Measurements from ENCODE around the gene S100A16.

Gene S100A16

DNA sequence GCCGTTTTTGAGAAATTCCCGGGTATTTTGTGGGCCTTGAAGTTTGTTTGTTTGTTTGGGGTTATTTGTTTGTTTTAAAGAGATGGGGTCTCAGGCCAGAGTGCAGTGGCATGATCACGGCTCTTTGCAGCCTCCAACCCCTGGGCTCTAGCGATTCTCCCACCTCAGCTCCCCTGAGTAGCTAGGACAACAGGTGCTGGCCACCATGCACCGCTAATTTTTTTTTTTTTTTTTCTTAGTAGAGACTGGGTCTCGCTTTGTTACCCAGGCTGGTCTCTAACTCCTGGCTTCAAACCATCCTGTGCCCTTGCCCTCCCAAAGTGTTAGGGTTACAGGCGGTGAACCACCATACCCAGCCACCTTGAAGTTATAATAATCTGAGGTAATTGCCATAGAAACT, 22.9 kb upstream of the S100A16 start:
- DNase-seq, result no peak

DNA sequence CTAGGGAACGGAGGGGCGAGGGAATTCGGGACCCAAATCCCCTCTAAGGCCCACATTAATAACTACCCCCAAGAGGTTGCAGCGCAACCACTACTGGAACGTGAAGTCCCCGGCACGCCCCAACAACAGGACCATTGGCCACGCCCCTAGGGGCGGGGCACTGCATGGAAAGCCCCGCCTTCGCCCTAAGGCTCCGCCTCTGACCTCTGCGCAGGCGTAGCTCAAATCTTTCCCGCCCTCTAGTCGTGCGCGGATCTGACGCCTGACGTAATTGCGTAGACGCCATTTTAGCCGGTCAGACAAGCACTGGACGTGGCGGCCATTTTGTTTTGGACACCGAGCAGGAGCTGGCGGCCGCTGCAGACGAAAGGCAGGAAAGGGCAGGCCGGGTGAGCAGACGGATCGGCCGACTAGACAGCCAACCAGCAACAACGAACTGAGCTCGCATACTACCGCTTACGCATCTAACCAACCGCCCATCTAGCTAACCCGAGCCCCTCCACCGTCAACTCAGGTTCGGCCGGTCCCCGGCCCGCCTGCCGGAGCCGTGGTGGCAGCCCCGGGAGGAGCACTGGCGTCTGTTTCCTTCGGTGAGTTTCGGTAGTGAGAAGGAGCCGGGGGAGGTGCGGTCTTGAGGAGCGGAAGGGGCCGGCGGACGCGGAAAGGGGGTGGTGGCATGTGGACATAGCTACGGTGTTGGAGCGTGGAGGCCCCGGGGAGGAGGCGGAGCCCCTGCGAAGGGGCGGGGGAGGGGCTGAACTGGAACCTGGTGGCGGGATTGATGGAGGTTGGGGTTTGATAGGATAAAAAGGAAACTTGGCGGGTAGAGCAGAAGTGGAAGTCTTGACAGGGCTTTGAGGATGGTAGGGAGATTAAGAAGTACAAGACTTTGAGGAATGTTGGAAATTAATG, 21.1 kb upstream of the S100A16 start, which contains the start of gene CHTOP:
TSS of gene CHTOP (plus strand) at position 313 of the 912 bp plus-strand sequence. CDS start 2,523 bp downstream, outside the sequence.
- peak; percentile 92 to 96 for DNase-seq

GRCh38 chr1:153633161-153633753, 20.3 kb upstream of the S100A16 start:
- no peak for DNase-seq

DNA sequence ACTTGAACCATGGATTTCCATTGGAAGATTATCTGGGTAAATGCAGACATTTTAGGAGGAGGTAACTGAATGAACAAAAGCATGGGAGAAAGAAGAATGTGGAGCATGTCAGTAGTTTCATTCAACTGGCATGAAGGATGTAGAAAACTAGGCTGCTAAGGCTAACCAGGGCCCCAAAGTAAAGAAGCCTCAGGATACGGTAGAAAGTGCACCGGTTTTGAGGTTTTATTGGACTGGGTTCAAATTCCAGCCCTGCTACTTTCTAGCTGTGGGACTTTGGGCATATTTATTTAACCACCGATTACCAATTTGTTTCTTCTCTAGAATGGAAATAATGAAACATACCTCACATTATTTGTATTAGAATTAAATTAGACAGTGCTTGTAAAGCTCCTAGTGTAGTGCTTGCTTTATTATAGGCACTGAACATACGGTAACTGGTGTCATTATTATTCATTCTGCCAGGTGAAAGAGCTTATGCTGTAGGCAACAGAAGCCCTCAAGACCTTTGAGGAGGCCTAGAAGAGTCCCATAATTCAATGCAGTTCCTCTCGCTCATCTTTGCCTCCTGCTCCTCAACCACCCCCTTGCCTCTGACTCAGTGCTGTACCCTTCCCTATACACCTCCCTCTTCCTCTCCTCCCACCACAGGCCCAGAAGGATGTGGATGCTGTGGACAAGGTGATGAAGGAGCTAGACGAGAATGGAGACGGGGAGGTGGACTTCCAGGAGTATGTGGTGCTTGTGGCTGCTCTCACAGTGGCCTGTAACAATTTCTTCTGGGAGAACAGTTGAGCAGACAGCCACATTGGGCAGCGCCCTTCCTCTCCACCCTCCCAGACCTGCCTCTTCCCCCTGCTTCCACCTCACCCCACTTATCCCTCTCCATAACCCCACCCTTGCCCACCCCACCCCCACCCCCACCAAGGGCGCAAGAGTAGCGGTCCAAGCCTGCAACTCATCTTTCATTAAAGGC, 18.4 kb upstream of the S100A16 start:
- DNase-seq, result no peak

DNA sequence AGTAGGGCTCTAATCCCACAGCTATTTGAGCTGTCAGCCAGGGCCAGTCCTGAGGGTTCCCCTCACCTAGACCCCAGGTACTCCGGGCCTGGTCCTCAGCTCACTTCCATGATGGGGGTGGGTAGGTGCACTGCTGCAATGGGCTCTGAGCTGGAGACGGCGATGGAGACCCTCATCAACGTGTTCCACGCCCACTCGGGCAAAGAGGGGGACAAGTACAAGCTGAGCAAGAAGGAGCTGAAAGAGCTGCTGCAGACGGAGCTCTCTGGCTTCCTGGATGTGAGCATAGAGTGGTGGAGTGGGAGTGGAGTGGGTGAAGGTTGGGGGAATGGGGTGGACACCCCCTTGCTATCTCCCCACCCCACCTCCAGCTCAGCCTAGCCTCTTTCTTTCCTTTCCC, 17.4 kb upstream of the S100A16 start:
- DNase-seq, result no peak

GRCh38 chr1:153629971-153630370, 17.0 kb upstream of the S100A16 start:
- no peak for DNase-seq

DNA sequence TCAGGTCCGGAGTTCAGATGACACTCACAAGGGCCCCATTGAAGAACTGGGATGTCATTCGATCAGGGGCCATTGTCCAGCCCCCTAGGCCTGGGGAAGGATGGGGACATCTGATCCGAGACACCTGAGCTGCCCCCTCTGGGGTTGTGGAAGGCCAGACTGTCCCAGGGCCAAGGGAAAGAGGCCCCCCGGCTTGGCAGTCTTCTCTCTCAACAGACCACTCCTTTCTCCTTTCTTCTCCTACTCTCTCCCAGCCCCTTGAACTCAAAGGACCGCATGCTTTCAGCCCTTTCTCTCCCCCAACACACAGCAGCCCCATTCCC, 16.4 kb upstream of the S100A16 start:
- no peak for DNase-seq

DNA sequence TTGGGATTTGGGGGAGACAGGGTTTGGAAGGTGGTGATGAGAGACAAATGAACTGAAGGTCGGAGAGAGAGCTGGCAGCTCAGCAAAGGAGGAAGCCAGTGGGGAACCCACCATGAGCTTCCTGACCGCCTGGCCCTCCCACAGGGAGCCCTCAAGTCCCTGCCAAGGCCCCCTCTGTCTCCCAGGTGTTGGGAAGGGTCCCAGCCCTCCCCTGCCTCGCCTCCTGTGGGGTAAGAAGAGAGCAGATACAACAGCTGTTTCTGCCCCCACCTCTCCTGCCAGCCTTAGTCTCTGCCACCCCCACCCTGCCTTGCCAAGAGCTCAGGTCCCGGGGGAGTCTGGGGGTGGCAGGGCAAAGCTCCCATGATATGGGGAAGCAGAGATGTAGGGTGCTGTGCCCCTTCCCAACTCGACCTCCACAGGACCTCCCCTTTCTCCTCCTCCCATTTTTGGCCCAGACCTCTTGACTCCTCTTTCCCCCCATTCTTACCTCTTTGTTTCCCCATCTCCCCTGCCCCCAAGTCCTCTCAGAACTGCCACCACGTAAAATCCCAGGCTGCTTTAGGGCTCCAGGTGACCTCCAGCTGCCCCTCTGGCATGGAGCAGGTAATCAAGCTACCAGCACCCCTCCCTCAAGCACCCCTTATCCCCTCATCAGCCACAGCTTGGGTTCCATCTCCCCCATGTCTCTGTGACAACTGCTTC, 15.9 kb upstream of the S100A16 start:
- DNase-seq, result no peak

GRCh38 chr1:153627715-153628626, 15.0 kb upstream of the S100A16 start, which contains the start of gene S100A1:
Gene S100A1, plus strand, starts transcription at chr1:153628434. Its CDS starts 2,088 bp downstream, at chr1:153630522.
- no peak for DNase-seq

DNA sequence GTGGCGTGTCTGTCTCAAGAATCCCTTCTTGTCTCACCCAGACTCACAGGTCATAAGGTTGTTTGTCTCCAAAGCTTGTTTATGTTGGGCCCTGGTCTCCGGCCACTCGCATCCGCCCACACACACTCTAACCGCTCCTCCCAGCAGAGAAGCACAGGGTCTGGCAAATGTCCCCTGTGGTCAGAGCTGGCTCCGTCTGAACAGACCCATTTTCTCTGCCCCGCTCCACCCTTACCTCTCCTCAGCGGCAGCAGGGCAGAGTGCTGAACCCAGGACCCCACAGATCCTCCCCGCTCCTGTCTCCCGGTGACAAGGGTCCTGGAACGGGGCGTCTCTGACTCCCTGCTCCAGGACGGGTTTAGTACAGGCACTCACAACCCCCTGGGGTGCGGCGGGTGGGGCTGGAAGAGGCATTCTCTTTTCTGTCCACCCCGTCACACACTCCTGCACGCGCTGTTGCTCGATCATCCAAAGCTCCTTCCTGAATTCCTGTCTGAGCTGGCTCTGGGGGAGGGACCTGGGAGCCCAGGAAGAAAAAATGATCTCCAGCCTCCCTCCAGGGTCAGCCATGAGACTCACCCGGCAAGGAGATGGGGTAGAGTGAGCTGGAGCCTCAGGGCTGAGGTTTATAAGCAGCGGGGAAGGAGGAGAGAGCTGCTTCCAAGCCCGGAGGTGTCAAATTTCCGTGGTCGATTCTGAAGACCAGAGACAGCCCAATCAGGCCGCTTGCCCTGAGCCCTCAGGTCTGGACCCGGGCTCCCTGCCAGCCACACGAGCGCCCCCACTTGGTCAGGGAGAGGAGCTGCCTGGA, 14.2 kb upstream of the S100A16 start, which contains the start of gene S100A13:
TSS of gene S100A13 (minus strand) at position 602 of the 811 bp plus-strand sequence. CDS start 1,033 bp downstream, outside the sequence.
- DNase-seq, result no peak

GRCh38 chr1:153626477-153626903, 13.6 kb upstream of the S100A16 start:
- DNase-seq, result no peak

- DNase-seq, result no peak
Measured at GRCh38 chr1:153624965-153625611, 12.2 kb upstream of the S100A16 start.

- DNase-seq, result no peak
Measured at GRCh38 chr1:153623101-153623500, 10.2 kb upstream of the S100A16 start.

DNA sequence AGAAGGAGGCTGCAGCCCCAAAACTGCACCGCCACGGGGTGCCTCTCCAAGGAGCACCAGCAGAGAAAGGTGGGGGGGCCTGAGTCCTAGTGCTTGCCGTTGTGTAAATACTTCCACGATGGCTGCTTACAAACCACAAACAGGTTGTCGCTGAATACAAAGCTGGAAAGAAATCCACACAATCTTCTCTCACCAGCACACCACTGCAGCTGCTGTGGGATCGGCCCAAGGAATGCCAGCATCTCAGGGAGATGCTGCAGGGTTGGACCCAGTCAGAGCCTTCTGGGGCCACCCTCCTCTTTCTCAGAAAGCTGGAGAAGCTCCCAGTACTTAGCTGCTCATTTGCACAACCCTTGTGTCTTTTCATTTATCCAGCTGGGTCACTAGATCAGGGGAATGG, 6.2 kb upstream of the S100A16 start:
- no peak for DNase-seq

DNA sequence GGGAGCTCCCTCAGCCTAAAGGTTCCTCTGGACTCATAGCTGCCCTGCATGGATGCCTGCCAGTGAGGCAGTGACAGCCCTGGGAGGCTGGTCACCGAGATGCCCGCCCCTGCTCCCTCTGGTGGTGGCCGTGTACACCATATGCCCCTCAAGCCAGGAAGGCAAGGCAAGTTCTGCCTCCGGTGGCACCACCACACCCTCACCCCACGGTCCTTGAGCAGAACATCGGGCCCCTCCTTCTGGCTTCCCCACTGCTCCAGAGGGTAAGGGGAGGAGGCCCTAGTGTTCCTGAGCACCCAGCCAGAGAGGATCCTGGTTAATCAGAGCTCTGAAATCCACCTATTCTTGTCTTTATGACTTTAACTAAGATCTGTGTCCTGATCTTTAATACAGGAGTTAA, 4.7 kb upstream of the S100A16 start:
- DNase-seq, result no peak

GRCh38 chr1:153616917-153617311, 4.0 kb upstream of the S100A16 start:
- DNase-seq, result no peak

DNA sequence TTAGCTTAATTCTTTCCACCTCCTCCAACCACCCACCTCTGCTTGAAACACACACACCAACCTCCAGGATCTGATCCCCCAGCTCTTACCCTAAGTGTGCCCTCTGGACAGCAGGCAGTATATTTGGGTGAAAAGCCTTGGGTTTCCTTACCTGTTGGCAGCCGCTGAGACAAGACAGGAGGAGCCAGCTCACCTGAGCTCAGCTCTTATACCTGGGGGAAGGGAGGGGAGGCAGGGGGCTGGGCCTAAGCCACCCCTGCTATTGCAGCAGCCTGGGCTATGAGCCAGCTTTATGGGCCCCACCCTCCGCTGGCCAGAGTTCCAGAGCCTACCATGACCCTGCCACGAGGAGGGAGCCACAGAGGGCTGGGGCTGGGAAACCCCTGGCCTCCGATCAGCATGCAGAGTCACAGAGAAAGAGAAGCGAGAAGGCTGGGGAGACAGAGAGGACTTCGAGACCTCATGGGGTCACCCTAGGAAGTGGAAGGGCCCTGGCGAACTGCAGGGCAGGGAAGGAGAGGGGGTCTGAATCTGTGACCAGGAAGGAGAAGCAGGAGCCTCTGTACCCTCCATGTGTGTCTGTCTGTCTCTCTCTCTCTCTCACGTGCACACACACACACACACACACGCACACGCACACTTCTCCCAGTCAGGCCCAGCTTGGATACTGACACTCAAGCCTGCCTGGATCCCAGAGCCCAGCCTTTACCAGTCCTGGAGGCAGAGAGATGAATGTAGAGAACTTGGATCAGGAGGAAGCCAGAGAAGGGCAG, 3.4 kb upstream of the S100A16 start, which contains the start of gene S100A14:
TSS of gene S100A14 (minus strand) at position 182 of the 773 bp plus-strand sequence. CDS start 467 bp downstream, outside the sequence.
- no peak for DNase-seq

GRCh38 chr1:153615406-153615805, 2.5 kb upstream of the S100A16 start:
- no peak for DNase-seq

DNA sequence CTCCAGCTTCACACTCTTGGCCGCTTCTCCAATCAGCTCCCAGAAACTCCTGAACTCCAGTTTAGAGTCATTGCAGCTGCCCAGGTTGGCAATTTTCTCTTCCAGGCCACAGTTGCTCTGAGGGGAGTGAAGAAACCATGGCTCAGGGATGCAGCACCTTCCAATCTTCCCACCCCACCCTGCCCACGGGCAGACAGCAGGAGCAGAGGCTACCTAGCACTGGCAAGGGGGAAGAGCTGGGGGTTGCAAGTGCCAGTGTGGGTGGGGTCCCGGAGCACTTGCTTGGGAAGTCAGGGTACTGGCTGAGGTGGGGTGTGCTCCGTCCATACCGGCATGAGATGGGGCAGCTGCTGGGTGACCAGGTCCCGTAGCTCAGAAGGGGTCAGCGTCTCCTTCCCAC, 2.0 kb upstream of the S100A16 start:
- no peak for DNase-seq

Data from stimulated activated CD4-positive, alpha-beta T cell treated with anti-CD3 and anti-CD28 coated beads, Interleukin-4, amount 100 ng/mL, for 4 hours (primary cell).